GM18867 (cell line): ENCODE data around the gene ABR.

Source experiments
- ATAC-seq: cut with Tn5 transposase; IDR thresholded peaks from one replicate; pipeline ENCODE4 v1.9.1; 2021; ENCODE audit warnings: mild to moderate bottlenecking, moderate library complexity; ENCODE audit not compliant: unreplicated experiment

ABR gene

GRCh38 chr17:969811-970355 lies 209.9 kb downstream of the ABR start:
- no peak for ATAC-seq

GRCh38 chr17:968812-969730 lies 210.7 kb downstream of the ABR start:
- ATAC-seq, result no peak

- ATAC-seq, result no peak
Measured at GRCh38 chr17:967122-967521, 212.7 kb downstream of the ABR start.

GRCh38 chr17:965311-965989 lies 214.3 kb downstream of the ABR start:
- ATAC-seq, result no peak

- no peak for ATAC-seq
Measured at GRCh38 chr17:964876-965275, 214.9 kb downstream of the ABR start.

GRCh38 chr17:962670-963069 lies 217.1 kb downstream of the ABR start:
- no peak for ATAC-seq

- no peak for ATAC-seq
Measured at GRCh38 chr17:962166-962565, 217.6 kb downstream of the ABR start.

- ATAC-seq, result no peak
Measured at GRCh38 chr17:958712-959451, 220.9 kb downstream of the ABR start.

GRCh38 chr17:957856-958421 lies 221.8 kb downstream of the ABR start:
- no peak for ATAC-seq

GRCh38 chr17:956905-957304 lies 222.9 kb downstream of the ABR start:
- ATAC-seq, result no peak

- no peak for ATAC-seq
Measured at GRCh38 chr17:954431-955164, 225.2 kb downstream of the ABR start.

GRCh38 chr17:953767-954166 lies 226.0 kb downstream of the ABR start:
- no peak for ATAC-seq
